K562 treated with DMSO at 1 percent for 4 hours (cell line): ENCODE results near the gene ZNF28. TPM values are rescaled to one million over a fixed set of nuclear protein-coding genes. Genes with fewer than 3 reads are reported as not detected.

Source experiments
- total RNA-seq: library from RNA; unstranded; fragments of 300-600 nt; gene quantifications from 2 replicates; pipeline ENCODE4 v1.2.3, GENCODE V29; 2022; ENCODE audit not compliant: insufficient read depth

ZNF28 gene
- total RNA-seq, result 12.7 and 13.9 TPM in 2 replicates

GRCh38 chr19:52821204-52821960 is at the start of gene ZNF28:
Gene ZNF28, minus strand, starts transcription at chr19:52821633. Its CDS starts 3,675 bp downstream, at chr19:52817958.

DNA sequence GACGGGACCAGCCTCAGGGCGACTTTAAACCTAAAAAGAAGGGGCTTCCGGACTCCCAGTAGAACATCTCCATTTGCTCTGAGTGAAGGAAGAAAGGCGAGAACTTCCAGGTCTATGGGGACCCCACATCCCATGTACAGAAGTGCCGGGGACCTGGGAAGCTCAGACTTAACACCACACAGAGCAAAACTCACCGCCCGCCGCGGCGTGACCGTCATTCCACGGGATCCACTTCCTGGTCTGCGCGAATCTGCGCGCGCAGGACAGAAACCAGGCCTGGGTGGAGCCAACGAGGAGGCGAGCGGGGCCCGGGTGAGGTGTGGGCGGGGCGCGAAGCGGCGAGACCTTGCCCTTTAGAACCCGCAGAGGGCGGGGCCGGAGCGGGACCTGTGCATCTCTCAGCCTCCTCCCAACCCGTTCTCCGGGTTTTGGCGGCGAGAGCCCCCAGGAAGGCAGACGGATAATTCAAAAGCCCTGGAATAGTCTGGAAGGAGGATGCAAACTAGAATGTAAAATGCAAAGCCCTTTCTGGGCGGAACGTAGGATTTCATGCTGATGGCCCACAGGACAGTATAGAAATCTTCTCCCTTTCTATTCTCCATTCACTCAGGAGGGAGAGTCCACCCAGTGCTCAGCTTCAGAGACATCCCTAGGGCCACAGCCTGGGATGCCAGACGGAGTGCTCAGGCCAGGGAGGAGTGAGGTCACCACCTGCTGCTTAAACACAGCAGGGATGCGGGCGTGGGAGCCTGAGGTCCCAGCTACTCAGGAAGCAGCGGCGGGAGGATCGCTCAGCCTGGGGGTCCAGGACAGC is 36.2 kb upstream of the ZNF28 start, which contains the start of gene ZNF468:
Gene ZNF468, minus strand, starts transcription at position 242 of the 814 bp plus-strand sequence. CDS start 3,347 bp downstream, outside the sequence.

GRCh38 chr19:52786464-52787354 is 34.7 kb downstream of the ZNF28 start, which contains the start of gene ZNF600:
Gene ZNF600, minus strand, starts transcription at chr19:52786791. Its CDS starts 7,903 bp downstream, at chr19:52778888.

Other genes with a start within 250 kb of the ZNF28 start
- 20.0 and 22.5 TPM in 2 replicates for gene ZNF83, start 183.3 kb downstream of the ZNF28 start, total RNA-seq
- 3.3 TPM in 2 replicates for gene ZNF611, start 86.6 kb downstream of the ZNF28 start, total RNA-seq
- gene ZNF600, start 34.8 kb downstream of the ZNF28 start, total RNA-seq, result 3.5 and 5.2 TPM in 2 replicates
- gene ZNF468, start 36.0 kb upstream of the ZNF28 start, total RNA-seq, result 11.6 and 17.9 TPM in 2 replicates
- gene ZNF320, start 76.0 kb upstream of the ZNF28 start, total RNA-seq, result 9.3 TPM in 1 of 2 replicates, not detected in the other
- gene ZNF888, start 101.8 kb upstream of the ZNF28 start, total RNA-seq, result 4.8 and 9.3 TPM in 2 replicates
- 8.3 and 8.8 TPM in 2 replicates for gene ZNF816, start 141.2 kb upstream of the ZNF28 start, total RNA-seq
- gene ERVV-1, start 192.3 kb upstream of the ZNF28 start, total RNA-seq, result not detected in 2 replicates
- 0.33 TPM in 1 of 2 replicates, not detected in the other for gene ERVV-2, start 223.1 kb upstream of the ZNF28 start, total RNA-seq